Sigmoid colon (tissue), 7 donors: ENCODE data around the gene FLVCR2. TPM values are rescaled to one million over a fixed set of nuclear protein-coding genes. Genes with fewer than 3 reads are reported as not detected.

ENCODE experiments used
- DNase-seq: peaks from one replicate; pipeline ENCODE4 v3.0.0-alpha.2; 2019
- H3K27ac ChIP-seq, 4 donors: fragments of 200-600 bp; sonication (generic); one replicate each; pipeline ENCODE4 v1.5.1; 2016 to 2019; ENCODE audit warnings: mild to moderate bottlenecking in 1 of 4
- H3K27me3 ChIP-seq, 3 donors: fragments of 200-600 bp; sonication (generic); one replicate each; pipeline ENCODE4 v1.5.1; 2019; ENCODE audit warnings: mild to moderate bottlenecking in 1 of 3
- H3K36me3 ChIP-seq, 4 donors: fragments of 200-600 bp; sonication (generic); one replicate each; pipeline ENCODE4 v1.5.1; 2016 to 2019
- H3K4me1 ChIP-seq, 4 donors: fragments of 200-600 bp; sonication (generic); one replicate each; pipeline ENCODE4 v1.5.1; 2017 to 2019
- H3K4me3 ChIP-seq, 4 donors: fragments of 200-600 bp; sonication (generic); one replicate each; pipeline ENCODE4 v1.5.1; 2017 to 2019; ENCODE audit warnings: mild to moderate bottlenecking in 2 of 4, moderate library complexity in 1 of 4
- H3K9me3 ChIP-seq, 4 donors: fragments of 200-600 bp in 3 of 4; sonication (generic) in 3 of 4; one replicate each; pipeline versions ENCODE4 v1.5.1 to v1.6.1; 2013 to 2019
- CTCF ChIP-seq, 4 experiments: fragments of 450-650 bp in 3 of 4; fragments of 200-600 bp in 1 of 4; IDR thresholded peaks; one replicate each; pipeline ENCODE4 v1.5.1; 2016 to 2019; ENCODE audit warnings: antibody characterized with exemption in 4 of 4, mild to moderate bottlenecking in 3 of 4, moderate library complexity in 2 of 4
- EP300 ChIP-seq, 4 donors: sonication (generic); formaldehyde crosslinking; IDR thresholded peaks; one replicate each; pipeline ENCODE4 v1.6.1; 2017; ENCODE audit warnings: antibody characterized with exemption in 4 of 4
- POLR2A ChIP-seq, 2 donors: fragments of 450-650 bp; IDR thresholded peaks; one replicate each; pipeline ENCODE4 v1.6.1; 2016; ENCODE audit warnings: antibody characterized with exemption in 2 of 2, mild to moderate bottlenecking in 2 of 2, moderate library complexity in 2 of 2
- POLR2AphosphoS5 ChIP-seq, 4 donors: sonication (generic); formaldehyde crosslinking; IDR thresholded peaks; one replicate each; pipeline ENCODE4 v1.6.1; 2017; ENCODE audit warnings: antibody characterized with exemption in 4 of 4
- WGBS, 2 donors: extraction: QIAGEN DNeasy Blood & Tissue Kit; methylation state at CpG; one replicate each; pipeline ENCODE4 v1.1.7; 2013; 5-methylcytosine and 5-hydroxymethylcytosine counted together
- intact Hi-C: fragments of 100-400 bp; cut with DNase I; formaldehyde crosslinking; loops from one replicate; pipeline ENCODE4 v1.15.1; 2023
- polyA plus RNA-seq, 3 donors: library from polyadenylated mRNA; stranded (reverse); fragments of 200-250 nt; gene quantifications; one replicate each; pipeline ENCODE4 v1.2.3, GENCODE V29; 2013
- total RNA-seq, 4 donors: library from RNA; depleted of rRNA; stranded (reverse); fragments of >200 nt; gene quantifications; one replicate each; pipeline ENCODE4 v1.1.0, GENCODE V29; 2016
- donor health status: healthy with polysubstance abuse.
- donor health status: Bipolar disorder and iron deficiency.
- donor health status: healthy.

The FLVCR2 gene
- total and polyA plus RNA-seq, 7 donors = 2.4 to 14.8 (median 3.0) TPM

- intact Hi-C loops = no loop called here
- no peak overlapping the region for H3K4me3 ChIP-seq
- H3K27me3 ChIP-seq = no peaks in the 10 kb centered on the region
- no peak for DNase-seq
- no peak for TF ChIP-seq POLR2A (IDR thresholded peaks at IDR 0.05)
- TF ChIP-seq CTCF (IDR thresholded peaks at IDR 0.05) = no peak
- TF ChIP-seq EP300 (IDR thresholded peaks at IDR 0.05) = no peak
- no peak for TF ChIP-seq POLR2AphosphoS5 (IDR thresholded peaks at IDR 0.05)
- H3K36me3 ChIP-seq = peaks cover 0 to 37% (median 0%) of the 10 kb centered on the region in 4 donors
- WGBS, 2 donors = 81 to 95% methylated on average over 4 of the region's 4 CpGs
- H3K27ac ChIP-seq = no peak overlapping the region
- no peaks in the 10 kb centered on the region for H3K4me1 ChIP-seq
- no peaks in the 10 kb centered on the region for H3K9me3 ChIP-seq
Measured at GRCh38 chr14:75673345-75674035, 95.1 kb downstream of the FLVCR2 start.

DNA sequence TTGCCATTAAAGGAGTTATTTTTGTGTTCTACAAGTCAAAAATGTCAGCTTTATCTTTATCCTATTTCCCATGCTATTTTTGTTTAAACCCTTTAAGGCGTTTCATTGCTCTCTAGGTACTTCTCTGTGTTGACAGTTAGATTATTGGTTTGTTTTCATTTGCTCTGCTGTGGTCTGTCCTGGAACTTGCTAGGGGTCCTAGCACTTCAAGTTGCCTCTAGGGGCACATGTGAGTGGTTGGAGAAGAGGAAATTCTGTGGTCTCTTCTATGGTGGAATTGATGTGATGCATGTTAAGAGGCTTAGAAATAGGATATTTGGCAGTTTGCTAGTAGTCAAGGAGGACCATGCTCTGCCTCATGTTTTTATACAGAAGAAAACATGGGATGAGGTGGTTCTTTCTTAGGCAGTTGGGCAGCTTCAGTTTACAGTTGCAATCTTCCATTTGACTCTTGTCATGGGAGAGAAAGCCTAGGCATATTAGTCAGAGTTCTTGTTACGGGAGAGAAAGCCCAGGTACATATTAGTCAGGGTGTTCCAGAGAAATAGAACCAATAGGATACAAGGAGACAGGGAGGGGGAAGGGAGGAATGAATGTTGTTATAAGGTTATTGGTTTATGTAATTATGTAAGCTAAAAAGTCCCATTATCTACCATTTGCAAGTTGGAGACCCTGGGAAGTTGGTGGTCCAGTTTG, 97.0 kb downstream of the FLVCR2 start:
- WGBS, 2 donors = 77 to 89% methylated on average over 2 of the region's 2 CpGs
- Histone ChIP-seq H3K4me1 (no peaks in the 10 kb centered on the region), H3K27ac (no peak overlapping the region), H3K4me3 (no peak overlapping the region), H3K36me3 (peaks cover 0 to 19% (median 0%) of the 10 kb centered on the region in 4 donors), H3K9me3 (no peaks in the 10 kb centered on the region), H3K27me3 (no peaks in the 10 kb centered on the region)
- intact Hi-C loops = no loop called here
- no peak for DNase-seq
- TF ChIP-seq CTCF (IDR thresholded peaks at IDR 0.05) (no peak), POLR2AphosphoS5 (IDR thresholded peaks at IDR 0.05) (no peak)

GRCh38 chr14:75685910-75686309, 107.5 kb downstream of the FLVCR2 start:
- Histone ChIP-seq H3K4me1 (no peaks in the 10 kb centered on the region), H3K27ac (no peak overlapping the region), H3K36me3 (peaks cover 5 to 50% (median 11%) of the 10 kb centered on the region in 4 donors), H3K4me3 (no peak overlapping the region), H3K9me3 (no peaks in the 10 kb centered on the region), H3K27me3 (no peaks in the 10 kb centered on the region)
- 52 to 79% methylated on average over 2 of the region's 2 CpGs for WGBS, 2 donors
- no peak for DNase-seq
- TF ChIP-seq EP300 (IDR thresholded peaks at IDR 0.05) (no peak), POLR2A (IDR thresholded peaks at IDR 0.05) (no peak), CTCF (IDR thresholded peaks at IDR 0.05) (no peak), POLR2AphosphoS5 (IDR thresholded peaks at IDR 0.05) (no peak)
- intact Hi-C loops = no loop called here

DNA sequence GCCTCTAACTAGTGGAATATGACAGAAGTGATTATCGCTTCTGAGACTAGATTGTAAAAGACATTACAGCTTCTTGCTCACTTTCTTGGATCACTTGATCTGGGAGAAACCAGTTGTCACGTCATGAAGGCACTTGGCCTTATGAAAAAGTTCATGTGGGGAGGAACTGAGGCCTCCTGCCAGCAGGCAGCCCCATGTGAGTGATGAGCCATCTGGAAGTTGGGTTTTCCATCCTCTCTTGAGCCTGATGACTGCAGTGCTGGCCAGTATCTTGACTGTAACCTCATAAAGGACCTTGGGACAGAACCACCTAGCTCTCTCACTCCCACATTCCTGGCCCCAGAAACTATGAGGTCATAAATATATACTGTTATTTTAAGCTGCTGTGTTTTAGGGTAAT, 110.6 kb downstream of the FLVCR2 start:
- Histone ChIP-seq H3K9me3 (no peaks in the 10 kb centered on the region), H3K4me3 (no peak overlapping the region), H3K27ac (no peak overlapping the region), H3K27me3 (no peaks in the 10 kb centered on the region), H3K36me3 (peaks cover 1 to 40% (median 8%) of the 10 kb centered on the region in 4 donors), H3K4me1 (no peaks in the 10 kb centered on the region)
- DNase-seq = no peak
- 85 to 91% methylated on average over 2 of the region's 2 CpGs for WGBS, 2 donors
- TF ChIP-seq CTCF (IDR thresholded peaks at IDR 0.05) = no peak
- no peak for TF ChIP-seq POLR2A (IDR thresholded peaks at IDR 0.05)
- TF ChIP-seq EP300 (IDR thresholded peaks at IDR 0.05) = no peak
- no peak for TF ChIP-seq POLR2AphosphoS5 (IDR thresholded peaks at IDR 0.05)
- intact Hi-C loops = no loop called here
